HEK293 (cell line): ENCODE data around the gene ZGLP1.

Source experiments
- KLF16 ChIP-seq: fragments of 450-650 bp; formaldehyde crosslinking; IDR thresholded peaks from 2 replicates; pipeline ENCODE4 v1.5.1; 2017; ENCODE audit warnings: missing biosample characterization, missing genetic modification characterization
- TF ChIP-seq, protein P1 (sequence below): fragments of 450-650 bp; formaldehyde crosslinking; IDR thresholded peaks from 2 replicates; pipeline ENCODE4 v1.5.1; 2016; ENCODE audit warnings: missing biosample characterization, missing genetic modification characterization

- TF ChIP-seq, protein P1, sequence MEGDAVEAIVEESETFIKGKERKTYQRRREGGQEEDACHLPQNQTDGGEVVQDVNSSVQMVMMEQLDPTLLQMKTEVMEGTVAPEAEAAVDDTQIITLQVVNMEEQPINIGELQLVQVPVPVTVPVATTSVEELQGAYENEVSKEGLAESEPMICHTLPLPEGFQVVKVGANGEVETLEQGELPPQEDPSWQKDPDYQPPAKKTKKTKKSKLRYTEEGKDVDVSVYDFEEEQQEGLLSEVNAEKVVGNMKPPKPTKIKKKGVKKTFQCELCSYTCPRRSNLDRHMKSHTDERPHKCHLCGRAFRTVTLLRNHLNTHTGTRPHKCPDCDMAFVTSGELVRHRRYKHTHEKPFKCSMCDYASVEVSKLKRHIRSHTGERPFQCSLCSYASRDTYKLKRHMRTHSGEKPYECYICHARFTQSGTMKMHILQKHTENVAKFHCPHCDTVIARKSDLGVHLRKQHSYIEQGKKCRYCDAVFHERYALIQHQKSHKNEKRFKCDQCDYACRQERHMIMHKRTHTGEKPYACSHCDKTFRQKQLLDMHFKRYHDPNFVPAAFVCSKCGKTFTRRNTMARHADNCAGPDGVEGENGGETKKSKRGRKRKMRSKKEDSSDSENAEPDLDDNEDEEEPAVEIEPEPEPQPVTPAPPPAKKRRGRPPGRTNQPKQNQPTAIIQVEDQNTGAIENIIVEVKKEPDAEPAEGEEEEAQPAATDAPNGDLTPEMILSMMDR (tag by site-specific recombination) = no peak
- TF ChIP-seq KLF16 (tag by site-specific recombination) = no peak
Measured at GRCh38 chr19:10299545-10300458, 9.8 kb downstream of the ZGLP1 start.
